Vagina (tissue), 2 donors: ENCODE data around the gene ARHGAP6.

ENCODE experiments used
- POLR2AphosphoS5 ChIP-seq, 2 donors: sonication (generic); formaldehyde crosslinking; IDR thresholded peaks; one replicate each; pipeline ENCODE4 v1.9.0; 2017; ENCODE audit warnings: antibody characterized with exemption in 2 of 2, mild to moderate bottlenecking in 2 of 2, low read depth in 1 of 2; ENCODE audit not compliant: insufficient read depth in 1 of 2
- TF ChIP-seq, protein P1 (sequence below), 3 experiments: fragments of 450-650 bp in 2 of 3; fragments of 200-600 bp in 1 of 3; sonication (generic) in 1 of 3; IDR thresholded peaks; one replicate each; pipeline ENCODE4 v1.5.1; 2017 to 2019; ENCODE audit warnings: antibody characterized with exemption in 3 of 3, mild to moderate bottlenecking in 2 of 3, moderate library complexity in 2 of 3

DNA sequence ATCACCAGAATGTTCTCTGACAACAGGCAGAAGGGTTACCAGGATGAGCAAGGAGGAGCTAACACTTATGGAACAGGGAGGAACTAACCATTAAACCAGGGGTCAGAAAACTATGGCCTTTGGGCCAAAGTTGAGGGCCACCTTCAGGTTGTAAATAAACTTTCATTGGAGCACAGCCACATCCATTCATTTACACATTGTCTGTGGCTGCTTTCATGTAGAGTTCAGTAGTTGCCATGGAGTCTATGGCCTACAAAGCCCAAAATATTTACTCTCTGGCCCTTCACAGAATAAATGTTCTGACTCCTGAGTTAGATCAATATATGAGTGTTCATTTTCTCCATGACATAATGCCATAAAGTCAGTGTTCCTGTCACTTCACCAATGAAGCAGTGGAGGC, 567.8 kb downstream of the ARHGAP6 start:
- TF ChIP-seq, protein P1, sequence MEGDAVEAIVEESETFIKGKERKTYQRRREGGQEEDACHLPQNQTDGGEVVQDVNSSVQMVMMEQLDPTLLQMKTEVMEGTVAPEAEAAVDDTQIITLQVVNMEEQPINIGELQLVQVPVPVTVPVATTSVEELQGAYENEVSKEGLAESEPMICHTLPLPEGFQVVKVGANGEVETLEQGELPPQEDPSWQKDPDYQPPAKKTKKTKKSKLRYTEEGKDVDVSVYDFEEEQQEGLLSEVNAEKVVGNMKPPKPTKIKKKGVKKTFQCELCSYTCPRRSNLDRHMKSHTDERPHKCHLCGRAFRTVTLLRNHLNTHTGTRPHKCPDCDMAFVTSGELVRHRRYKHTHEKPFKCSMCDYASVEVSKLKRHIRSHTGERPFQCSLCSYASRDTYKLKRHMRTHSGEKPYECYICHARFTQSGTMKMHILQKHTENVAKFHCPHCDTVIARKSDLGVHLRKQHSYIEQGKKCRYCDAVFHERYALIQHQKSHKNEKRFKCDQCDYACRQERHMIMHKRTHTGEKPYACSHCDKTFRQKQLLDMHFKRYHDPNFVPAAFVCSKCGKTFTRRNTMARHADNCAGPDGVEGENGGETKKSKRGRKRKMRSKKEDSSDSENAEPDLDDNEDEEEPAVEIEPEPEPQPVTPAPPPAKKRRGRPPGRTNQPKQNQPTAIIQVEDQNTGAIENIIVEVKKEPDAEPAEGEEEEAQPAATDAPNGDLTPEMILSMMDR (IDR thresholded peaks at IDR 0.05): no peak
- no peak for TF ChIP-seq POLR2AphosphoS5 (IDR thresholded peaks at IDR 0.05; ENCODE audit: insufficient read depth in 1 of 2, low read depth in 1 of 2)
